Effector CD4-positive, alpha-beta T cell (primary cell): ENCODE results near the gene IL4R.
"Not testable (repeated sequence)": the region's sequence is repeated elsewhere in the genome, so short reads cannot be mapped to it uniquely, and the experiment has no call there.

Experiments
- DNase-seq: peaks from one replicate; pipeline ENCODE4 v3.0.0-alpha.2; 2020

The IL4R gene

GRCh38 chr16:27381974-27382855 is 68.4 kb downstream of the IL4R start:
- DNase-seq, result no peak

GRCh38 chr16:27383556-27384243 is 69.9 kb downstream of the IL4R start:
- DNase-seq, result no peak

- DNase-seq, result no peak
Observed at GRCh38 chr16:27384425-27384824, 70.7 kb downstream of the IL4R start.

- no peak for DNase-seq
Observed at GRCh38 chr16:27385398-27385797, 71.6 kb downstream of the IL4R start.

GRCh38 chr16:27386674-27387073 is 72.9 kb downstream of the IL4R start:
- DNase-seq, result no peak

GRCh38 chr16:27387724-27388123 is 74.0 kb downstream of the IL4R start:
- no peak for DNase-seq

GRCh38 chr16:27389272-27389961 is 75.6 kb downstream of the IL4R start:
- no peak for DNase-seq

GRCh38 chr16:27390151-27390550 is 76.4 kb downstream of the IL4R start:
- DNase-seq, result no peak

GRCh38 chr16:27392671-27393070 is 78.9 kb downstream of the IL4R start:
- DNase-seq, result no peak

- no peak for DNase-seq
Observed at GRCh38 chr16:27394516-27394915, 80.7 kb downstream of the IL4R start.

GRCh38 chr16:27398341-27398893 is 84.6 kb downstream of the IL4R start:
- not testable (repeated sequence) for DNase-seq

GRCh38 chr16:27398894-27399853 is 85.4 kb downstream of the IL4R start:
- DNase-seq, result no peak

GRCh38 chr16:27399969-27400368 is 86.2 kb downstream of the IL4R start:
- DNase-seq, result no peak

GRCh38 chr16:27400751-27401620 is 87.2 kb downstream of the IL4R start:
- DNase-seq, result no peak

GRCh38 chr16:27401768-27402568 is 88.2 kb downstream of the IL4R start, which contains the start of gene IL21R:
Gene IL21R, plus strand, starts transcription at chr16:27402174. Its CDS starts 27,898 bp downstream, at chr16:27430072.
- peak; percentile 83 for DNase-seq

GRCh38 chr16:27402569-27402963 is 88.8 kb downstream of the IL4R start:
- DNase-seq, result no peak

GRCh38 chr16:27402964-27403600 is 89.3 kb downstream of the IL4R start:
- no peak for DNase-seq

- DNase-seq, result no peak
Observed at GRCh38 chr16:27403601-27403992, 89.8 kb downstream of the IL4R start.

GRCh38 chr16:27404163-27404823 is 90.5 kb downstream of the IL4R start:
- no peak for DNase-seq
